GM19397 (cell line): ENCODE measurements around the gene ZNF584.
"Not testable (repeated sequence)": the region's sequence is repeated elsewhere in the genome, so short reads cannot be mapped to it uniquely, and the experiment has no call there.

Experiments used
- ATAC-seq: cut with Tn5 transposase; IDR thresholded peaks from one replicate; pipeline ENCODE4 v1.9.1; 2021; ENCODE audit warnings: mild to moderate bottlenecking, moderate library complexity; ENCODE audit not compliant: unreplicated experiment

ZNF584 gene

DNA sequence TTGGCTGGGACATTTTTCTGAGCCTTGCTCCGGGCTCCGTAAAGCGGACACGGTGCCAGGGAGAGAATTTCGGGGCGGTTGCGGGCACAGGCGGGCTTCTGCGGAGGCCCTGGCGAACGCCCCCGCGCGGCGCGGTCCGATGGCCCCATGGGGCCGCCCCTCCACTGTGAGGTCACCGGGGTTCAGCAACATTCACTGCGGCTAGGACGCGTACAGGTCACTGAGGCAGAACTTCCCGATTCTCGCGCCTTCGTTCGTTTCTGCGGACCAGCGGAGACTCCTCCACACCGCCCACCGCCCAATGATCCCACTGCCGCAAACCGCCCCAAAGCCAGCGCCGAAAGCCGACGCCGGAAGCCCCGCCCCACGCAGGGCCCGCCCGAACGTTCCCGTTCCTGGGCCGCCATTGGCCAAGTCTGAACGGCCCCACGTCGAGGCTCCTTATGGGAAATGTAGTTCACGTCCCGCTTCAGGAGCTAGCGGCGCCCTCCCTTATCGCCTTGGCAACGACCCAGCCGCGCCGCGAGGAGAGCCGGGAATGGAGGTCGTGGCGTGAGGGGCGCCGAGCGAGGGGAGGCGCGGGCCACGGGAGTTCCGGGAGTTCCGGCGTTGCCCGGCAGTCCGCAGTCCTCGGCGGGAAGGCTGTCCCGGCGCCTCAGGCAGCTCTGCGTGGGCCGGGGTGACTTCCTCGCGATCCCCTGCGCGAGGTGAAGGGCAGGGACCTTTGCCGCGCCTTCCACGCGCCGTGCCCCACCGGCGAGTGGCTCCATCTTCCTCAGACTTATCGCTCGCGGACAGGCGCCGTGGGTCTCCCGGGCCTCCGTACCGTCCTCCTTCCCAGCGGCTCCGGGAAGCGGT is at the start of gene ZNF584:
ZNF584 (plus strand) TSS at position 498 of the 858 bp plus-strand sequence. CDS start 499 bp downstream, outside the sequence.
- ATAC-seq = peak; percentile 96

DNA sequence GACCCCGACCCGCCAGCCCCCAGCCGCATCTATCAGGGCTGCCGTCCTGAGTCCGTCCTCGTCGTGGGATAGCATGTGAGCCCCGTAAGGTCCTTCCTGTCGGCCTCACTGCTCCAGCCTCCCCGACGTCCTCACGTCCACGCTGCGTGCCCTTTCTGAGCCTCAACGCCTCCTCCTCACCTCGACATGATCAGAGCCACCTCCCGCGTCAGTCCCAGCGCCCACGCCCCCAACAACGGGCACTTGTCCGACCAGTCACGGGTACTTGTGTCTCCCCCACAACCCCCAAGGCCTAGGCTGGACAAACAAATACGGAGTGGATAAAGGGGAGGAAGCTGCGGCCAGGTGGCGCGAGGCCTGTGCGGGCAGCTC is 46.6 kb upstream of the ZNF584 start:
- peak; percentile 1 for ATAC-seq

DNA sequence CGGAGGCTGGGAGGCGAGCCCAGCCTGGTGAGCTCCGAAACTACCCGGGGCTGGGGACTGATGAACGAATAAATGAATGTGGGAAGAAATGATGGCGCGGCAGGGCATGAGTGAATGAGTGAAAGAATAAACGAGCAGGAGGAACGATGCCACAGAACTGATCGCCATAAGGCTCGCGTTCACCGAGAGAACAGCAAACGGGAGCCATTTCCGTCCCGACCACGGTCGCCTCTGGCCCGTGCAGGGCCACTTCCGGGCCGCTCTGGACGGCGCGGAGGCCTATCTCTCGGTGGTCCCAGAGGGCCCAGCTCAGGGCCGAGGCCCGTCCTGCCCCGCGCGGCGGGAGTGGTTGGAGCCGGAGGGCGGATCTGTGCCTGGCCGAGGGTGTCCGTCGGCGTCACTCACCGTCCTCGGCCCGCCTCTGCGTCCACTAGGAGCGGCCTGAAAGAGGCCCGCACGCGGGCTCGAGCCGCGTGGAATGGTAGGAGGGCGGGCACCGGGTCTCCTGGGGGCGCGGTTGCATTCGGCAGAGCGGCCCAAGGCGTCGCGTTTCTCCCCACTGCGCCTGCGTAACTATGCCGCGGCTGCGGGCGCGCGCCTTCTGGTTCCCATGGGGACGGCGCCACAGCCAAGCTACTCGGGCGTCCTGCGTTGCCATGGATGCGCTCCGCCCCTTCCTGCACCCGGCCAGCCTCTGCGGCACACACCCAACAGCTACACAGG is 46.0 kb upstream of the ZNF584 start, which contains the start of gene ZNF497:
ZNF497 (minus strand) TSS at position 480 of the 723 bp plus-strand sequence. CDS start 5,116 bp downstream, outside the sequence.
- peak; percentile 89 for ATAC-seq

DNA sequence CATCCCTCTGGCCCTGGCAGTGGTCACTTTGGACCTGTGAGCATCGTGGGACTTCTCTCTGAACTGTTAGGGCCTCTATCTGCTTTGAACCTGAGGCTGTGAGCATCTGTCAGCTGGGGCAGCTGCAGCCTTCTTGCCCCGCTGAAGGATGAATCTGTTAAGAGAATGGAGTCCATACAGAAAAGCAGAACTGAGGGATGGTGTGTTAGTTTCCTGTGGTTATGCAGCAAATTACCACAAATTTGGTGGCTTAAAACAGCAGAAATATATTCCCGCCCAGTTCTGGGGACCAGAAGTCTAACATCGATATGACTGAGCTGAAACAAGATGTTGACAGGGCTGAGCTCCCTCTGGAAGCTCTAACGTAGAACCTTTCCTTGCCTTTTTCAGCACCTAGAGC is 44.3 kb upstream of the ZNF584 start:
- no peak for ATAC-seq

DNA sequence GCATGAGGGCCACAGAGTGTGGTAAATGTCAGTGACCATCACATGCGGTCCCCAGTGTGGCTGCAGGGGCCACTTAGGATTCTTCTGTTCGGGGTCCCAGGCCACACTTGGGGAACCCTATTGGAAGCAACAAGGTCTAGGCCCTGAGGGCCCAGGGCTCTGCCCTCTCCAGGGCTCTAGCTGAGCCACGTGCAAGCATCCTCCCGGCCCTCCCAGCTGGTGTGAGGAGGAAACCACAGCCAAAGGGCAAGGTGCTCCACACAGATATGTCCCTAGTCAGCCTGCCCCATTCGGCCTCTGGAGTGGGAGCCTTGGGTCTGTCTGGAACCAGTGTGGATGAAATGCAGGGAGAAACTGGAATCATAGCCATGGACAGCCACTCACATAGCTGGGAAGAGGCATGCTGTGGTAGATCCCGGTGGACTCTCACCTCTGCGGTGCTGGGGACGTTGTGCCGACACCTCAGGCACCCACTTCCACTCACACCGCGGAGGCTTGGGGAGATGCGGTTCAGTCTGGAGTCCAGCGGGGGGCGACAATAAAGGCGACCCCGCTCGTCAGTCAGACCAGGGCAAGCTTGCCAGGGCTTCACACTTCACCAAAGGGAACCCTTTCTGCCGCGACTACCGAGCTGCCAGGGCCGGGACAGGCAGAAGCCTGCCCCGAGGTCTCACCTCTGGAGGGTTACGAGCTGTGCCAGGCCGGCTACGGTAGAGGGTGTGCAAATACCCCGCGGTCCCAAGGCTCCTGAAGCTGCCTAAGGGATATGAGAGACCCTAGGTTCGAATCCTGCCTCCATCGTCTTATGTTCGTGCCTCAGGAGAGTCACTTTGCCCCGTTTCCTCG is 41.6 kb upstream of the ZNF584 start:
- ATAC-seq = no peak

DNA sequence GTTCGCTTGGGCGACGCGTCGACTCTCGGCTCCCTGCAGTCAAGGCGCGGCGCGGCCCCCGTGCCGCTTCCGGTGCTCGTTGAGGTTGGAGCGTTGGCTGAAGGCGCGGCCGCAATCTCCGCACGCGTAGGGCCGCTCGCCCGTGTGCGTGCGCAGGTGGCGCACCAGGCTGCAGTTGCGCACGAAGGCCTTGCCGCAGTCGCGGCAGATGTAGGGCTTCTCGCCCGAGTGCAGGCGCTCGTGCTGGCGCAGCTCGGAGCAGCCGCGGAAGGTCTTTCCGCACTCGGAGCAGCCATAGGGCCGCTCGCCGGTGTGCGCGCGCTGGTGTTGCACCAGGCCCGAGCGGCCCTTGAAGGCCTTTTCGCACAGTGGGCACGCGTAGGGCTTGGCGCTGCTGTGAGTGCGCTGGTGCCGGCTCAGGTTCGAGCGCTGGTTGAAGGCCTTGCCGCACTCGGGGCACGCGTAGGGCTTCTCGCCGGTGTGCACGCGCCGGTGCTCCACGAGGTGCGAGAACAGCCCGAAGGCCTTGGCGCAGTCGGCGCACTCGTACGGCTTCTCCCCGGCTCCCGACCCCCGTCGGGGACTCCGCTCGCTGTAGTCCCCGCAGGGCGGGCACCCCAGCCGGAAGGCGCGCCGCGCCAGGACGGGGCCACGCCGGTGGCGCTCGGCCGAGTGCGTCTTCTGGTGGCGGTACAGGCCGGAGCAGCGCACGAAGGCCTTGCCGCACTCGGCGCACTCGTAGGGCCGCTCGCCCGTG is 40.6 kb upstream of the ZNF584 start:
- ATAC-seq = no peak

DNA sequence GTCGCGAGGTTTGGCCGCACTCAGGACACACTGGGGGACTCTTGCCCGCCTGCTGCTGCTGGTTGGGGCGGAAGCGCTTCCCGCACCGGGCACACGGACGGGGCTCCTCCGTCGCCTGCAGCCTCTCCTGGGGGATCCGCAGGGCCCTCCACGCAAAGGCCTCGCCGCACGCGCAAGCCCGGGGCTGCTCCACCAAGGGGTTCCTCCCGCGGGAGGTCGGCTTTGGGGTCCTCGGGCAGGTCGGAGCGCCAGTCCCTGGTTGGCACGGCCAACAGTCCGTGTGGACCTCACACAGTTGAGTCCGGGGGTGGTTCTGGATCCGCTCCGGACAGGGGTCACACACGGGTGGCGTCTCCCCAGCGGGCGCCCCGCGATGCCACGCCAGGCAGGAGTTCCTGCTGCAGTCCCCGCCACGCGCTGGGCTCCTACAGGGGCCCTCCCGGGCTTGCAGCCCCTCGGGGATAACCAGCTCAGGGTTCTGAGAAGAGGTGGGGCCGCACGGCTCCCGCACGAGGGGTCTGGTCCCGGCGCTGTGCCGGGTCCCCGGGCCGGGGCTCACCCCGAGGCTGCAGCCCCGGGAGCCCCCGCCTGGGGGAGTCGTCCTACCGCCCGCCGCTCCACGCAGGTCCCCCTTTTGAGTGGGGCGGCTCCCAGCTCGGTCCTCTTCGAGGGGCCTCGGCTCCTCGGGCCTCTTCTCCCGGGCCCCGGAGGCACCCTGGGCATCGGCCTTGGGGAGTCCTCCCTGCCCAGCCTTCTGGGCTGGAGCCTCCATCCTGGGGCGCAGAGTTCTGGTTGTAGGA is 39.7 kb upstream of the ZNF584 start:
- ATAC-seq = no peak

DNA sequence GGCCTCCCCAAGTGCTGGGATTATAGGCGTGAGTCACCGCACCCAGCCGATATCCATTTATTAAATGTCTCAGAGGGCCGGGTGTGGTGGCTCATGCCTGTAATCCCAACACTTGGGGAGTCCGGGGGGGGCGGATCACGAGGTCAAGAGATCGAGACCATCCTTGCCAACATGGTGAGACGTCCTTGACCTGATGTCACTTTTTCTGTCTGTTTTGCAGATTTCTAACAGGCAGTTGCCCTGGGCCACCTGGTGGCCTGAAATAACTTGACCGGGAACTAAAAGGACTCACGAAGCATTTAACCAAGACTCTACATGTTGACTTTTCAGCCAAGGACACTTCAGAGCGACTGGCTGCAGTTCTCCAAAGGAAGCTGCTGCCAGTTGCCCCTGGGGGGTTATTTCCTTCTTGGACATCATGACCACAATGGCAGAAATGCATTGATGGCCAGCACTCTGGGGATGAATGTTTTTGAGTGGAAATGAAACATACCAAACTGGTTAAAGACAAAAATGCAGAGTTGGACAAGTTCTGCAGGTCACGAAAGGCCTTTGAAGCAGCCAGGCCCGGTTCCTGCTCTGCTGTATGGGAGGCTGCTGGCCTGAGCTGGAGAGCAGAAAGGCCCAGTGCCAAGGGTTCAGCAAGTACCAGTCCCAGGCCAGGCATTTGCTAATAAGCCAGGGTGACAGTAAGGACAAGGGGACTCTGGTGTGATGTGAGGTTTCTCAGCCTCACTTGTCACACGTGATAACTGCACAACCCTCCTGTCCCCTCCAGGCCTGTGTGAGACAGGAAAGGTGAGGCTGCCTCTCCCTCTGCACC is 35.9 kb upstream of the ZNF584 start:
- ATAC-seq = no peak

DNA sequence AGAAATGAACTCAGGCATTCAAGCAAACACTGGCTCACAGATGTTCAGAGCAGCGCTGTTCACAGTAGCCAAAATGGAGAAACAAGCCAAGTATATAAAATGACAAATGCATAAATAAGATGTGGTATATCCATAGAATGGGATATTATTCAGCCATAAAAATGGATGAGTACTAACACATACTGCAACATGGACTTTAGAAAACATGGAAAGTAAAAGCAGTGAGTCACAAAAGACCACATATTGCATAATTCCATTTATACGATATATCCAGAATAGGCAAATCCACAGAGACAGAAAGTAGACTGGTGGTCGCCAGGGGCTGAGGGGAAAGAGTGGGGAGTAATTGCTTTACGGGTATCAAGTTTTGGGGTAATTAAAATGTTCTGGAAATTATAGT is 34.2 kb upstream of the ZNF584 start:
- no peak for ATAC-seq

DNA sequence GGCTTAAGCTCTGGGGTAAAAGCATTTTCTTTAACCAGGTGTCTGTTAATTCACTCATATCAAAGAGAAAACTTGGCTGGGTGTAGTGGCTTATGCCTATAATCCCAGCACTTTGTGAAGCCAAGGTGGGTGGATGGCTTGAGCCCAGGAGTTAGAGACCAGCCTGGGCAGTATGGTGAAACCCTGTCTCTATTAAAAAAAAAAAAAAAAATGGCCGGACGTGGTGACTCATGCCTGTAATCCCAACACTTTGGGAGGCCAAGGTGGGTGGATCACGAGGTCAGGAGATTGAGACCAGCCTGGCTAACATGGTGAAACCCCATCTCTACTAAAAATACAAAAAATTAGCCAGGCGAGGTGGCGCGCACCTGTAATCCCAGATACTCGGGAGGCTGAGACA is 31.7 kb upstream of the ZNF584 start:
- not testable (repeated sequence) for ATAC-seq

DNA sequence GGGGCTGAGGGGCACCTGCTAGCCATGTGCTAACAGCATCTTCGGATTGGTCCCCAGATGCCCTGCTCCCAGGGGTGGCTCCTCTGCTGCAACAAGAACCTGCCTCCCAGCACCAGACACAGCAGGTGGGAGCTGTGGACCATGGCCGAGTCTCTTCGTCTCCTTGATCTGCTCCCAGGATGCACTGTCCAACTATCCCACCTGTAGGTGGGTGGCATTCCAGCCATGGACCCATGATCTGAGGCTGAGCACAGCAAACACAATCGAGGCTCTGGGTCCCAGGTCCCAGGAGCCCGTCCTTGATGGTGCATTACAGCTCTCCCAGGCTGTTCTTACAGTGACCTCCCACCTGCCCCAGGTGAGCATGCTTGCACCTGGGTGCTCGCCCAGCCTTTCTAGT is 29.2 kb upstream of the ZNF584 start:
- ATAC-seq = no peak

DNA sequence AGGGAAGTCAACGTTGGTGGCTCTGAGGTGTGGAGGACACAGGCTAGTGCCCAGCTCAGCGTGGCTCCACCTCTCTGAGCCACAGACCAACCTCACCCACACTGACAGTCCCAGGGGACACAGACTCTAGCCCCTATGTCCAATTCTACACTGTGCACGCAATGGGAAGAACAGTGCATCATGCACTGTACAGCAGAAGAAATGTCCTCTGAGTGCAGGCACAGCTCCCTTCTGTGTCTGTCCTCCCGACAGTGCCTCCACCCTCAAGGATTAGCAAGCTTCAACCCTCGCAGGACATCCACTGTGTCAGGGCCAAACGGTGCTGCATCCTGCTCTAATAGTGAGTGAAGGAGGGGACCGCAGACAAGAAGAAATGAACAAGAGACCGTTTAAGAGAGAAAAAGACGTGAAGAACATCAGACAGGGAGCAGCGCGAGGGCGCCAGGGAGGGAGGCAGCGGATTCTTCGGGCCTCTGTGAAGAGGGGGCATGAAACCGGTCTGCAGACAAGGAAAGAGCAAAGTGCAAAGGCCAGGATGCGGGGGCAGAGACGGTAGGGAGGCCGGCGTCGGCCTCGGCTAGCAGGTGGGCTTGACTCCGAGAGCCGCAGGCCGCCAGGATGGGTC is 28.3 kb upstream of the ZNF584 start:
- ATAC-seq = no peak

DNA sequence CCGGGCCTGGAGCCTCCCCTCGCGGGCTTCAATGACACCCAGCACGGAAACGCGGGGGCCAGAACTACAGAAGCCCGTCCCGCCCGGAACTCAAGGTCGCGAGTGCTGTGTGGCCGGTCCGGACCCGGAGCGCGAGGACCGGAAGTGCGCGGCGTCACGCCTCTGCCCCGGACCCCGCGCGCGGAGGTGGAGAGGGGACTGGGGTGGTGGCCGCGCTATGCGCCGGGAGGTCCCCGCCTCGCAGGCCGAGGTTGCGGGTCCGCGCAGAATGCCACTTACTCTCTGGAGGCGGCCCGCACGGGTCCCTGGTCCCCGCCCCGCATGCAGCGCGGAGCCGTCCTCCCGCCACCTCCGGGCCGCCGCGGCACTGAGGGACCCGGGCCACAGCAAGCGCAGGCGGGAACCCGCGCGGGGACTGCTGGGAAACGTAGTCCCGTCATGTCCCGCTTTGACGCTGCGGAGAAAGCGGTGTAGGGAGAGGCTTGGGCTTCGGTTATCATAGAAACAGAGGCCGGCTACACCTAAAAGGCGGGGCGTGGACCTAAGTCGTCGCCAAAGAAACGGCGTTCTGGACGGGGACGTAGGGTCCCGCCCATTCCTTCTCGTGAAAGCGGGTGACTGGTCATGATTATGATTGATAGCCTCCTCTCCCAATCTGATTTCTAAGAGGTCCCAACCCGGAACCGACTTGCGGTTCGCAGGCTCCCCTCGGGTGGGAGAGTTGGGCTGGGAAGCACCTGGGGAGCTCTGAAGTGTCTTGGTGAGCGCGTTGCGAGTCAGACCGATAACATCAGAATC is 27.6 kb upstream of the ZNF584 start, which contains the start of gene ZNF837:
ZNF837 (minus strand) TSS at position 369 of the 798 bp plus-strand sequence. CDS start 11,698 bp downstream, outside the sequence.
- ATAC-seq = peak; percentile 83

DNA sequence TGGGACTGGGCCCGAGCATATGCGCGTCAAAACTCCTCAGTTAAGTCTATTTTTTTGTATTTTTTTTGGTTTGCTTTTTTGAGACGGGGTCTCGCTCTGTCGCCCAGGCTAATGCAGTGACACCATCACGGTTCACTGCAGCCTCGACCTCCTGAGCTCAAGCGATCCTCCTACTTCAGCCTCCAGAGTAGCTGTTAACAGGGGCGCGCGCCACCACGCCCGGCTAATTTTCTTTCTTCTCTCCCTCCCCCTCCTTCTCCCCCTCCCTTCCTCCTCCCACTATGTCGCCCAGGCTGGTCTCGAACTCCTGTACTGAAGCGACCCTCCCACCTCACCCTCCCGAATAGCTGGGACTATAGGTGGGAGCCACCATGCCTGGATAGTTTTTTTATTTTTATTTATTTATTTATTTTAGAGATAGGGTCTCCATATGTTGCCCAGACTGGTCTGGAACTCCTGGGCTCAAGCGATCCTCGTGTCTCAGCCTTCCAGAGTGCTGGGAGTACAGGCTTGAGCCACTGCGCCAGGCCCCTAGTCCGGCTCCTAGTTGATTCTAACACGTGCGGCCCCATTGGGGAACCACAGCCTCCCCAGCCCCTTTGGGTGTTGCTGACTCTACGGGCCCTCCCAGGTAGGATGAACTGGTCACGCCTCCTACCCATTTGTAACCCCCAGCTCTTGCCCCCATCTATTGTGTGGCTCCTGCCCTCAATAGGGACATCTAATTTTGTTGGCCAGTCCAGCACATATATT is 26.8 kb upstream of the ZNF584 start:
- no peak for ATAC-seq

DNA sequence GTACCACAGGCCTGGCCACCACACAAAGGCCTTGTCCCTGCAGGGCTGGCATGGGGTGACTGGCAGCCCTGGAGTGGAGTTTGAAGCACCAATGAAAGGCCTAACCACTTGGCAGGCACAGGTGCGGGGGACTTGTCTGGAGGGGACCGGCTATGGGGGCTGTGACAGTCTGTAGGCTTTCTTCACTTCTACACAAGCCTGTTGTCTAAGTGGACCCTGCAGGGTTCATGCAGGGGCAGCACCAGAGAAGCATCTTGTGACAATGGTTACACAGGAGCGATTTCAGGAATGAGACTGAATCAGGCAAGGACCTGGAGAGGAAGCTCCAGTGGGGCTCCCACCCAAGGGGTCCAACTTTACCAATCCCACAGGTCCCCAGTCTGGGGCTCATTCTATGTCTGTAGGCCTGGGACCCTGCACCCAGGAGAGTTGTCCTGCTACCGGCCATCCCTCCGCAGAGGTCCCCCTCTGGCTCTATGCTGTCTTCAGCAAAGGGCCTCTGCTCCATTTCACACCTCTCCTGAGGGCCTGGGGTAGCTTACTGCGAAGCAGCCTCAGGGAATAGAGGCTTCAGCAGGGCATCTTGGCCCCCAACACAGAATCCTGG is 25.3 kb upstream of the ZNF584 start:
- ATAC-seq = no peak

DNA sequence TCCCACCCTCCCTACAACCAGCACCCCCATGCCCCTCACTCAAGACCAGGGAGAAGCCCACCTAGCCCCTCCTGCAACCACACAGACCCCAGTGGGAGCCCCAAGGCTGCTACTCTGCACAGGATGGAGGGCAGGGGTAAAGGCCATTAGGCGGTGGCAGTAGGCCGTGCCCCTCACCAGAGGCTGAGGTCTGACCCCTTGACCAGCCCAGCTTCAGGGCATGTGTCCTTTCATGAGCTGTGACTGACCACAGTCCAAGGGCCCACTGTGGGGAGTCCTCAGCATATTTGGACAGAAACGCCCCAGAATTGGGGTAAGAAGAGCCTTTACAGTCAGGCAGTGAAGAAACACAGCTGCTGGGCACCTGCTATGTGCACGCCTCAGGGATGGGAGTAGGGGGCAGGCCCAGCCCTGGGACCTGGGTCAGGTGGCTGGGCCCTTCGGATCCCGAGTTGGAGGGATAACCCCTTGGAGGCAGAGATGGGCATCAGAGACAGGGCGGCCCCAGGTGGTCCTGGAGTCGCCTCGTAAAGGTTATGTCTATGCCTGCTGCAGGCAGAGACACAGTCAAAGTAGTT is 23.0 kb upstream of the ZNF584 start:
- no peak for ATAC-seq
